Ovary (tissue), 10 donors: ENCODE data around the gene RPL26. TPM values are rescaled to one million over a fixed set of nuclear protein-coding genes. Genes with fewer than 3 reads are reported as not detected.

ENCODE experiments used
- DNase-seq, 5 donors: peaks; one replicate each; pipeline ENCODE4 v3.0.0-alpha.2; 2019 to 2020
- H3K27ac ChIP-seq, 2 donors: fragments of 200-600 bp; one replicate each; pipeline versions ENCODE4 v1.5.1 to v1.8.0; 2019 to 2022
- H3K27me3 ChIP-seq: fragments of 200-600 bp; one replicate; pipeline ENCODE4 v1.8.0; 2022
- H3K36me3 ChIP-seq: fragments of 200-600 bp; sonication (generic); one replicate; pipeline ENCODE4 v1.5.1; 2019
- H3K4me1 ChIP-seq: one replicate; pipeline ENCODE4 v1.8.1; 2013; ENCODE audit warnings: mild to moderate bottlenecking, moderate library complexity; ENCODE audit not compliant: insufficient read depth
- H3K4me3 ChIP-seq: fragments of 200-600 bp; sonication (generic); one replicate; pipeline ENCODE4 v1.5.1; 2017
- H3K9me3 ChIP-seq, 2 donors: fragments of 200-600 bp in 1 of 2; sonication (generic) in 1 of 2; one replicate each; pipeline versions ENCODE4 v1.5.1 to v1.8.1; 2013 to 2019; ENCODE audit warnings: mild to moderate bottlenecking in 1 of 2, moderate library complexity in 1 of 2
- CTCF ChIP-seq, 3 donors: fragments of 450-650 bp in 2 of 3; fragments of 200-600 bp in 1 of 3; IDR thresholded peaks; one replicate each; pipeline versions ENCODE4 v1.5.1 to v1.8.0; 2016 to 2022; ENCODE audit warnings: antibody characterized with exemption in 3 of 3, mild to moderate bottlenecking in 1 of 3
- EP300 ChIP-seq: sonication (generic); formaldehyde crosslinking; IDR thresholded peaks from one replicate; pipeline ENCODE4 v1.6.1; 2017; ENCODE audit warnings: antibody characterized with exemption
- POLR2A ChIP-seq: fragments of 450-650 bp; IDR thresholded peaks from one replicate; pipeline ENCODE4 v1.6.1; 2017; ENCODE audit warnings: antibody characterized with exemption, mild to moderate bottlenecking, moderate library complexity
- WGBS, 3 donors: extraction: QIAGEN DNeasy Blood & Tissue Kit in 1 of 3; methylation state at CpG; one replicate each; pipeline versions ENCODE4 v1.1.5 to v1.1.7; 2013 to 2017; 5-methylcytosine and 5-hydroxymethylcytosine counted together
- intact Hi-C, 4 donors: fragments of 100-400 bp; cut with DNase I; formaldehyde crosslinking; loops; one replicate each; pipeline versions ENCODE4 v1.11.0 to v1.15.1; 2022 to 2023
- long read RNA-seq, 3 donors: library from polyadenylated mRNA in 2 of 3; unstranded in 2 of 3; transcript quantifications; one replicate each; pipeline ENCODE4 v2.0.0 and lab custom pipeline, GENCODE V29; 2021 to 2026
- polyA plus RNA-seq, 2 donors: library from polyadenylated mRNA; stranded (reverse); fragments of 200-250 nt in 1 of 2; fragments of 350-450 nt in 1 of 2; fragmentation: Illumina TruSeq in 1 of 2; extraction: RNeasy Lipid Tissue Mini Kit (QIAGEN cat#74804) in 1 of 2; gene quantifications; one replicate each; pipeline ENCODE4 v1.2.3, GENCODE V29; 2013 to 2014
- total RNA-seq, 7 donors: library from RNA; depleted of rRNA in 2 of 7; stranded (reverse); fragments of >200 nt in 2 of 7; fragmentation: NEBNext Ultra II Directional in 3 of 7; extraction: Animal tissue kit (Norgen Biotek cat#: 25700) in 3 of 7; gene quantifications; one replicate each; pipeline versions ENCODE4 v1.1.0 to v1.2.4, GENCODE V29; 2016 to 2023
- donor health status: DM: no; HTN: no; CAD: no; lungs with moderate emphysema.
- donor health status: DM: no; HTN: no; CAD: no.
- donor health status: Bipolar disorder and iron deficiency.
- donor health status: DM: yes; HTN: yes; CAD: no.
- donor health status: DM: no; HTN: no; CAD: no.
- donor health status: DM: yes; HTN: yes; CAD: no.

The RPL26 gene
- total RNA-seq (over 10,000 TPM in 1 of 7 donors, 1,000 to 10,000 TPM in 6; 2,824 to 11,226 (median 3,297) TPM), polyA plus RNA-seq (1,000 to 10,000 TPM; 5,564 to 8,248 TPM)
- long read RNA-seq, donor 1, transcript RPL26-214 (4 exons, 528 nt) = major isoform, 525 of 564 reads
- long read RNA-seq, donor 1, partial matches to known transcripts = 19 of 564 reads
- long read RNA-seq, donor 1, other reads (novel, unspliced or antisense) = 11 of 564 reads
- long read RNA-seq, donor 2, transcript RPL26-204 (3 exons, 1,002 nt) = minor isoform, 12 of 1,432 reads
- long read RNA-seq, donor 2, transcript RPL26-214 (4 exons, 528 nt) = major isoform, 1,078 of 1,432 reads
- long read RNA-seq, donor 2, transcript RPL26-209 (4 exons, 870 nt) = minor isoform, 13 of 1,432 reads
- long read RNA-seq, donor 2, transcript RPL26-202 (2 exons, 456 nt) = minor isoform, 22 of 1,432 reads
- long read RNA-seq, donor 2, partial matches to known transcripts = 279 of 1,432 reads
- long read RNA-seq, donor 2, other reads (novel, unspliced or antisense) = 8 of 1,432 reads
- long read RNA-seq, donor 3, transcript RPL26-209 (4 exons, 870 nt) = minor isoform, 5 of 1,155 reads
- long read RNA-seq, donor 3, transcript RPL26-202 (2 exons, 456 nt) = minor isoform, 14 of 1,155 reads
- long read RNA-seq, donor 3, transcript RPL26-214 (4 exons, 528 nt) = major isoform, 1,090 of 1,155 reads
- long read RNA-seq, donor 3, partial matches to known transcripts = 24 of 1,155 reads
- long read RNA-seq, donor 3, other reads (novel, unspliced or antisense) = 18 of 1,155 reads

GRCh38 chr17:8383143-8383822 lies at the start of gene RPL26:
RPL26 (minus strand) TSS chr17:8383193; CDS start chr17:8382310, 883 bp downstream.
- TF ChIP-seq EP300 = no peak
- peak; percentile 90 to 99 (median 99) for TF ChIP-seq CTCF (IDR thresholded peaks at IDR 0.05)
- TF ChIP-seq POLR2A = peak; percentile 77
- intact Hi-C loops = no loop called here
- peak within 1 kb of the TSS; percentile 71 to 87 for H3K27ac ChIP-seq

GRCh38 chr17:8430966-8431365 lies 48.0 kb upstream of the RPL26 start:
- no peak for TF ChIP-seq CTCF (IDR thresholded peaks at IDR 0.05)
- TF ChIP-seq EP300 = no peak
- TF ChIP-seq POLR2A = no peak
- Histone ChIP-seq H3K4me1 (no peaks in the 10 kb centered on the region), H3K27me3 (no peaks in the 10 kb centered on the region), H3K9me3 (no peaks in the 10 kb centered on the region), H3K4me3 (no peak overlapping the region), H3K27ac (no peak overlapping the region), H3K36me3 (no peaks in the 10 kb centered on the region)
- intact Hi-C loops = no loop called here
- WGBS, 3 donors = 33 to 39% (median 39%) methylated on average over 7 of the region's 7 CpGs
- peak; percentile 32 to 70 (median 60) for DNase-seq

More at GRCh38 chr17:8383143-8383822, at the start of gene RPL26:
- Histone ChIP-seq H3K27me3 (no peaks in the 10 kb centered on the region), H3K4me1 (peaks cover 12% of the 10 kb centered on the region), H3K9me3 (no peaks in the 10 kb centered on the region), H3K36me3 (no peaks in the 10 kb centered on the region), H3K4me3 (peak within 1 kb of the TSS; percentile 89)
- peak; percentile 95 to 99 (median 95) for DNase-seq
- WGBS, 3 donors = 0 to 1% (median 0%) methylated on average over 41 to 55 of the region's 55 CpGs

- TF ChIP-seq POLR2A (no peak), CTCF (IDR thresholded peaks at IDR 0.05) (no peak), EP300 (no peak)
- Histone ChIP-seq H3K27me3 (no peaks in the 10 kb centered on the region), H3K27ac (no peak overlapping the region), H3K36me3 (no peaks in the 10 kb centered on the region), H3K4me3 (no peak overlapping the region), H3K9me3 (no peaks in the 10 kb centered on the region), H3K4me1 (no peaks in the 10 kb centered on the region)
- WGBS, 3 donors = 93 to 97% (median 96%) methylated on average over 3 of the region's 3 CpGs
- intact Hi-C loops = loop anchor here in 1 of 4 donors (5.0 kb wide), 1 partner anchor 55 kb away; no protein-coding TSS in a partner anchor
- DNase-seq = no peak
Observed at GRCh38 chr17:8426802-8427201, 43.8 kb upstream of the RPL26 start.

- WGBS, 3 donors = 54 to 66% (median 62%) methylated on average over 6 of the region's 6 CpGs
- TF ChIP-seq POLR2A = no peak
- no peak for TF ChIP-seq CTCF (IDR thresholded peaks at IDR 0.05)
- TF ChIP-seq EP300 = no peak
- Histone ChIP-seq H3K4me3 (no peak overlapping the region), H3K9me3 (no peaks in the 10 kb centered on the region), H3K4me1 (no peaks in the 10 kb centered on the region), H3K36me3 (no peaks in the 10 kb centered on the region), H3K27me3 (no peaks in the 10 kb centered on the region), H3K27ac (no peak overlapping the region)
- intact Hi-C loops = loop anchor here in 1 of 4 donors (5.0 kb wide), 1 partner anchor 56 kb away; no protein-coding TSS in a partner anchor
- no peak for DNase-seq
Observed at GRCh38 chr17:8426094-8426720, 43.2 kb upstream of the RPL26 start.
